ENCODE measurements around the gene RASGRP3. TPM values are rescaled to one million over a fixed set of nuclear protein-coding genes. Genes with fewer than 3 reads are reported as not detected.

The RASGRP3 gene
- total RNA-seq, 3 donors from 2014 or later: 9.3 to 23.9 (median 13.1) TPM

DNA sequence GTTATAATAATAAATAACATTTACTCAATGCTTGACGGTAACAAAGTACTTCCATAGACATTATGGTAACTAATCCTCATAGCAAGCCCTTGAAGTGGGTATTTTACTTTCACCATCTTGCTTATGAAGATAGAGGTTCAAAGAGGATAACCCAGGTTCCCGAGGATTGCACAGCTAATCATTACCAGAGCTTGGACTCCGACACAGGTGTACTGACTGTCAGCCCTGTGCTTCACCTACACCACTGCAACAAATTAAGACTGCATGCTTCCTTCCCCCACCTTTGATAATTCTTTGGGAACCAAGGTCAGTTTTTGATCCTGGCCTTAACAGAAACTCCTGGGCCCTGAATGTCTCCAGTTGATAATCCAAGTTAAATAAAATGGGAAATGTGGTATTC lies 73.8 kb downstream of the RASGRP3 start:
- Histone ChIP-seq H3K4me3 (no peak overlapping the region), H3K27me3 (no peaks in the 10 kb centered on the region), H3K9me3 (no peaks in the 10 kb centered on the region), H3K36me3 (no peaks in the 10 kb centered on the region), H3K4me1 (no peaks in the 10 kb centered on the region), H3K27ac (no peak overlapping the region)
- intact Hi-C loops (cut with DNase I; ENCODE audit: low total_unique reads): no loop called here
- TF ChIP-seq POLR2AphosphoS5 (IDR thresholded peaks at IDR 0.05) (no peak), POLR2A (IDR thresholded peaks at IDR 0.05) (no peak), CTCF (IDR thresholded peaks at IDR 0.05) (no peak)
- DNase-seq (ENCODE audit: low spot score in 2 of 2): no peak

DNA sequence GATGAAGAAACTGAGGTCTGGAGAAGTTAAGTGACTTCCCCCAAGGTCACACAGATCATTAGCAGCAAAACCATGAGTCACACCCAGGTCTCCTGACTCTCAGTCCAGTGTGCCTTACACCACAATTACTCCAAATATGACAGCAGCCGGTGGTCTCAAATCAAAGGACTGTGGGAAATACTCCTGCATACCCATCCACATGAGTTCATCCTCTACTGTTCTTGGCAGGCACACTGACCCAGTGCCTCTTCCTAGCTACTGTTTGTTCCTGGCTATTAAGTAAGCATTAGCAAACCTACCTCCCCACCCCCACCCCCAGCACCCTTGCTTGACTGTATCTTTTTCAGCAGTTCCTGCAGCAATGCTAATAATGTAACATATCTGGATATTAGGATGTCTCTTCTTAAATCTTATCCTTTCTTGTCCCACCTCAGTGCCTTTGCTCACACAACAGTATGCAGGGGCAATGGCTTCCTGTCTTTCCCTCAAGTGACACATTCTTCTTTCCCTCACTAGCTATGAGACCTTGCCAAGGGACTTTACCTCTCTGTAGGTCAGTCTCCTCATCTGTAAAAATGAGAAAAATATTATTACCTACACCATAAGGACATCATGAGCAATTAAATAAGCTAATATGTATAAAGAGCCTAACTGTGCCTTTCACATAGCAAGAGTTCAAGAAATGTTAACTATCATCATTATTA lies 76.5 kb downstream of the RASGRP3 start:
- H3K36me3 ChIP-seq: no peaks in the 10 kb centered on the region
- no peak overlapping the region for H3K4me3 ChIP-seq
- H3K4me1 ChIP-seq: no peaks in the 10 kb centered on the region
- intact Hi-C loops (cut with DNase I; ENCODE audit: low total_unique reads): no loop called here
- H3K9me3 ChIP-seq: no peaks in the 10 kb centered on the region
- no peak for DNase-seq (ENCODE audit: low spot score in 2 of 2)
- H3K27me3 ChIP-seq: no peaks in the 10 kb centered on the region
- H3K27ac ChIP-seq: no peak overlapping the region
- no peak for TF ChIP-seq POLR2A (IDR thresholded peaks at IDR 0.05)

GRCh38 chr2:33555681-33556080 lies 79.2 kb downstream of the RASGRP3 start:
- intact Hi-C loops (cut with DNase I; ENCODE audit: low total_unique reads): no loop called here
- H3K4me3 ChIP-seq: no peak overlapping the region
- DNase-seq (ENCODE audit: low spot score in 2 of 2): no peak
- no peaks in the 10 kb centered on the region for H3K36me3 ChIP-seq
- H3K27ac ChIP-seq: no peak overlapping the region
- no peaks in the 10 kb centered on the region for H3K27me3 ChIP-seq
- no peaks in the 10 kb centered on the region for H3K4me1 ChIP-seq
- TF ChIP-seq POLR2A (IDR thresholded peaks at IDR 0.05) (no peak), POLR2AphosphoS5 (IDR thresholded peaks at IDR 0.05) (no peak), CTCF (IDR thresholded peaks at IDR 0.05) (no peak)
- H3K9me3 ChIP-seq: no peaks in the 10 kb centered on the region

GRCh38 chr2:33559328-33559727 lies 82.9 kb downstream of the RASGRP3 start:
- intact Hi-C loops (cut with DNase I; ENCODE audit: low total_unique reads): no loop called here
- no peaks in the 10 kb centered on the region for H3K36me3 ChIP-seq
- no peak overlapping the region for H3K27ac ChIP-seq
- TF ChIP-seq POLR2AphosphoS5 (IDR thresholded peaks at IDR 0.05) (no peak), CTCF (IDR thresholded peaks at IDR 0.05) (no peak), POLR2A (IDR thresholded peaks at IDR 0.05) (no peak)
- DNase-seq (ENCODE audit: low spot score in 2 of 2): no peak
- no peaks in the 10 kb centered on the region for H3K4me1 ChIP-seq
- no peaks in the 10 kb centered on the region for H3K27me3 ChIP-seq
- no peaks in the 10 kb centered on the region for H3K9me3 ChIP-seq
- no peak overlapping the region for H3K4me3 ChIP-seq

DNA sequence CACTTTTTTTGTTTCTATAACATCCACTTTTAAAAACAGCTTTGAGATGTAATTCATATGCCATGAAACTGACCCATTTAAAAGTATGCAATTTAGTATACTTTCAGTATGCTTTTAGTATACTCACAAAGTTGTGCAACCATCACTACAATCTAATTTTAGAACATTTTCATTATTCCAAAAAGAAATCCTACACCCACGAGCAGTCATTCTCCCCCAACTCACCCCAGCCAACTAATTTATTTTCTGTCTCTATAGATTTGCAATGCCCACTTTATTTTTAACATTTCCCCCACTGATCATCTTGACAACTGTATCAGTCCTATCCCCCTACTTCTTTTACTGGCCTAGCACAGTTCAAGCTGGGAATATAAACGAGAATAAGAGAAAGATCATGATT lies 83.6 kb downstream of the RASGRP3 start:
- intact Hi-C loops (cut with DNase I; ENCODE audit: low total_unique reads): no loop called here
- TF ChIP-seq POLR2AphosphoS5 (IDR thresholded peaks at IDR 0.05) (no peak), CTCF (IDR thresholded peaks at IDR 0.05) (no peak), POLR2A (IDR thresholded peaks at IDR 0.05) (no peak)
- Histone ChIP-seq H3K27me3 (no peaks in the 10 kb centered on the region), H3K27ac (no peak overlapping the region), H3K4me3 (no peak overlapping the region), H3K4me1 (no peaks in the 10 kb centered on the region), H3K9me3 (no peaks in the 10 kb centered on the region), H3K36me3 (no peaks in the 10 kb centered on the region)
- no peak for DNase-seq (ENCODE audit: low spot score in 2 of 2)
